ENCODE results near the gene SLC25A48. TPM values are rescaled to one million over a fixed set of nuclear protein-coding genes. Genes with fewer than 3 reads are reported as not detected.

The SLC25A48 gene
- total RNA-seq, 1 experiment from 2014 or later = not detected

DNA sequence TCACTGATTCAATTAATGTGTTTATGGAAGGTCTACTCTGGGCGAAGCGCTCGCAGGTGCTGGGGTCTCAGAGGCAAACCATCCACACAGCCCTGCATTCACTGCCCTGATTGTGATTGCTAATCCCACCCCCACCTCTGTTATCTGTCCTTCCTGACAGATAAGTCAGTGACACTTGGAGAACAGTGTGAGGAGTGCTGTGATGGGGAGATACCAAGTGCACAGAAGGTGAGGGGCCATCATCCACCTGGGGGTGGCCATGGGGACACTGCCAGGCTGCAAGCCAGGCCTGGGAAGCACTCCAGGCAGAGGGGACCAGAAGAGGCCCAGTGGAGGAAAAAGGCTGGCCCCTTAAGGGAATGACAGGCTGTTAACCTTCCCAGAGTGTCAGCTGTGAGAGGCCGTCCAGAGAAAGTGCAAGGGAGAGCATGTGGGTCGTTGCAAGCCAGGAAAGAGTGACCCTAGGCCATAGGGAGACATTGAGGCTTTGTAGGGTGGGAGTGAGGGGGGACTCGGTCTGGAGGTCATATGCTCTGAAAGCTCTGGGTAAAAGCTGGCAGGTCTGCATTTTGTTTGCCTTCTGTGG is 43.2 kb downstream of the SLC25A48 start:
- no peaks in the 10 kb centered on the region for H3K9me3 ChIP-seq (ENCODE audit: low read depth, low read length, poor library complexity, severe bottlenecking)
- H3K27me3 ChIP-seq (replicated peaks; ENCODE audit: insufficient read depth, low read depth, low read length, poor library complexity) = peaks cover 32% of the 10 kb centered on the region
- BruUV-seq (replicated peaks) = no TSS peak
- H3K27ac ChIP-seq (ENCODE audit: low read depth, low read length, poor library complexity, severe bottlenecking) = no peak overlapping the region
- no peak for DNase-seq (ENCODE audit: low spot score)
- intact Hi-C loops (cut with micrococcal nuclease; ENCODE audit: unreplicated experiment) = no loop called here
- TF ChIP-seq EZH2 (IDR thresholded peaks at IDR 0.05; ENCODE audit: borderline replicate concordance, low read depth, low read length, poor library complexity, severe bottlenecking) = no peak
- TF ChIP-seq, protein P1, sequence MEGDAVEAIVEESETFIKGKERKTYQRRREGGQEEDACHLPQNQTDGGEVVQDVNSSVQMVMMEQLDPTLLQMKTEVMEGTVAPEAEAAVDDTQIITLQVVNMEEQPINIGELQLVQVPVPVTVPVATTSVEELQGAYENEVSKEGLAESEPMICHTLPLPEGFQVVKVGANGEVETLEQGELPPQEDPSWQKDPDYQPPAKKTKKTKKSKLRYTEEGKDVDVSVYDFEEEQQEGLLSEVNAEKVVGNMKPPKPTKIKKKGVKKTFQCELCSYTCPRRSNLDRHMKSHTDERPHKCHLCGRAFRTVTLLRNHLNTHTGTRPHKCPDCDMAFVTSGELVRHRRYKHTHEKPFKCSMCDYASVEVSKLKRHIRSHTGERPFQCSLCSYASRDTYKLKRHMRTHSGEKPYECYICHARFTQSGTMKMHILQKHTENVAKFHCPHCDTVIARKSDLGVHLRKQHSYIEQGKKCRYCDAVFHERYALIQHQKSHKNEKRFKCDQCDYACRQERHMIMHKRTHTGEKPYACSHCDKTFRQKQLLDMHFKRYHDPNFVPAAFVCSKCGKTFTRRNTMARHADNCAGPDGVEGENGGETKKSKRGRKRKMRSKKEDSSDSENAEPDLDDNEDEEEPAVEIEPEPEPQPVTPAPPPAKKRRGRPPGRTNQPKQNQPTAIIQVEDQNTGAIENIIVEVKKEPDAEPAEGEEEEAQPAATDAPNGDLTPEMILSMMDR (conservative IDR thresholded peaks at IDR 0.05; ENCODE audit: low read depth, low read length) = no peak
- no peak overlapping the region for H3K4me3 ChIP-seq (ENCODE audit: low read depth, low read length, poor library complexity, severe bottlenecking)
- CTCF ChIA-PET = no interaction called here
- no peaks in the 10 kb centered on the region for H3K4me1 ChIP-seq (ENCODE audit: insufficient read depth, low read length, poor library complexity, severe bottlenecking)
- POLR2A ChIA-PET (ENCODE audit: low non-redundant PET) = no interaction called here
- no peaks in the 10 kb centered on the region for H3K36me3 ChIP-seq (ENCODE audit: insufficient read depth, low read length, poor library complexity, severe bottlenecking)

DNA sequence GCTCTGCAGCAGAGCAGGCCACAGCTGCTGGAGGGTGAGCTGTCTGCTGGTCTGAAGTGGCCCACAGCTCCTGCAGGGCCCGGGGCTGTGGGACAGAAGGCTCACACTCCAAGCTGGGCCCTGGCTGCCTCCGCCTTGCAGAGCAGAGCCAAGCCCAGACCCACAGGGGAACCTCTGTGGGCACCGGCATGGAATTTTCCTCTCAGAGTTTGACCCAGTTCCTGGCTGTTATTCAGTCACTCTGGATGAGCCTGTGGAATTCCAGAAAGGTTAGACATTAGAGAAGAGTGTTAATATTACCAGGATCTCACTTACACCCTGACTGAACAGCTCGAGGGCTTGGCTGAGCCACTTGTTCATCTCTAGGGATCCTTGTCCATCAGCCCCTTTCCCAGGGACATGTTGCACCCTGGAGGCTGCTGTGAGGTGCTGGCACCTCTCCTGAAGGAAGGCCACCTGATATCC is 43.7 kb downstream of the SLC25A48 start:
- no peak overlapping the region for H3K27ac ChIP-seq (ENCODE audit: low read depth, low read length, poor library complexity, severe bottlenecking)
- no peaks in the 10 kb centered on the region for H3K36me3 ChIP-seq (ENCODE audit: insufficient read depth, low read length, poor library complexity, severe bottlenecking)
- H3K27me3 ChIP-seq (replicated peaks; ENCODE audit: insufficient read depth, low read depth, low read length, poor library complexity) = peaks cover 34% of the 10 kb centered on the region
- POLR2A ChIA-PET (ENCODE audit: low non-redundant PET) = no interaction called here
- BruUV-seq (replicated peaks) = no TSS peak
- TF ChIP-seq, protein P1 (conservative IDR thresholded peaks at IDR 0.05; ENCODE audit: low read depth, low read length) = no peak
- TF ChIP-seq EZH2 (IDR thresholded peaks at IDR 0.05; ENCODE audit: borderline replicate concordance, low read depth, low read length, poor library complexity, severe bottlenecking) = no peak
- no peaks in the 10 kb centered on the region for H3K9me3 ChIP-seq (ENCODE audit: low read depth, low read length, poor library complexity, severe bottlenecking)
- CTCF ChIA-PET = no interaction called here
- DNase-seq (ENCODE audit: low spot score) = no peak
- H3K4me3 ChIP-seq (ENCODE audit: low read depth, low read length, poor library complexity, severe bottlenecking) = no peak overlapping the region
- intact Hi-C loops (cut with micrococcal nuclease; ENCODE audit: unreplicated experiment) = no loop called here
- H3K4me1 ChIP-seq (ENCODE audit: insufficient read depth, low read length, poor library complexity, severe bottlenecking) = no peaks in the 10 kb centered on the region

DNA sequence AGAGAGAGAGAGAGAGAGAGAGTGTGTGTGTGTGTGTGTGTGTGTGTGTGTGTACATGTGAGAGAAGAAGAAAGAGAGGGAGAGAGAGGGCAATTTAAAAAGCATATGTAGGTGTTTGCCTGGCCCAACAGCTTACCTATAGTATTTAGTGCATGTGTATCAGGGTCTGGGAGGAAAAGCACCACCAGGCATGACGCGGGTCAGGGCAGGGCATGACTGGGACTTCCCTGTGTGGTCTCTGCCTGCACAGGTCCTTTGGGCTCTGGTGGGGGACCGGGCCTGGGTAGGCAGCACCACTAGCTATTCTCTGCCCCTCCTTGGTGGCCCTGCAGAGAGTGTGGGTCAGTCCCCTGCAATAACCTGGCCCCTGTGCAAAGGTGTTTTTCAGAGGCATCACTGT is 45.1 kb downstream of the SLC25A48 start:
- no peaks in the 10 kb centered on the region for H3K4me1 ChIP-seq (ENCODE audit: insufficient read depth, low read length, poor library complexity, severe bottlenecking)
- DNase-seq (ENCODE audit: low spot score) = no peak
- H3K36me3 ChIP-seq (ENCODE audit: insufficient read depth, low read length, poor library complexity, severe bottlenecking) = no peaks in the 10 kb centered on the region
- no peak overlapping the region for H3K27ac ChIP-seq (ENCODE audit: low read depth, low read length, poor library complexity, severe bottlenecking)
- H3K27me3 ChIP-seq (replicated peaks; ENCODE audit: insufficient read depth, low read depth, low read length, poor library complexity) = peaks cover 30% of the 10 kb centered on the region
- H3K9me3 ChIP-seq (ENCODE audit: low read depth, low read length, poor library complexity, severe bottlenecking) = no peaks in the 10 kb centered on the region
- CTCF ChIA-PET = no interaction called here
- no peak overlapping the region for H3K4me3 ChIP-seq (ENCODE audit: low read depth, low read length, poor library complexity, severe bottlenecking)
- no TSS peak for BruUV-seq (replicated peaks)
- POLR2A ChIA-PET (ENCODE audit: low non-redundant PET) = no interaction called here
- intact Hi-C loops (cut with micrococcal nuclease; ENCODE audit: unreplicated experiment) = no loop called here
- TF ChIP-seq, protein P1 (conservative IDR thresholded peaks at IDR 0.05; ENCODE audit: low read depth, low read length) = no peak
- no peak for TF ChIP-seq EZH2 (IDR thresholded peaks at IDR 0.05; ENCODE audit: borderline replicate concordance, low read depth, low read length, poor library complexity, severe bottlenecking)

Measured in A673 (cell line).